CD4-positive, alpha-beta T cell (primary cell): ENCODE results near the gene ATP7A. TPM values are rescaled to one million over a fixed set of nuclear protein-coding genes. Genes with fewer than 3 reads are reported as not detected.

Experiments used
- ATAC-seq: fragments of 200-7000 bp; cut with Tn5 transposase; one replicate; pipeline ENCODE4 v1.10.0; 2022; ENCODE audit warnings: mild to moderate bottlenecking; ENCODE audit not compliant: poor library complexity
- CTCF ChIA-PET: fragments of 350-600 bp; sonication (Branson Sonifier 250); formaldehyde crosslinking; loops from one replicate; lab custom pipeline; 2021; ENCODE audit warnings: antibody characterized with exemption, inconsistent platforms; lab: Charles Lee
- POLR2A ChIA-PET: fragments of 350-600 bp; sonication (Branson Sonifier 250); formaldehyde crosslinking; loops from one replicate; lab custom pipeline; 2021; ENCODE audit warnings: antibody characterized with exemption, inconsistent platforms; lab: Charles Lee
- DNase-seq, 14 experiments: peaks; one replicate each; pipeline ENCODE4 v3.0.0-alpha.2; 2013 to 2020; ENCODE audit warnings: mixed read lengths in 2 of 14
- H3K27ac ChIP-seq, 2 donors: one replicate each; pipeline versions ENCODE4 v1.5.1 to v1.7.0; 2013; ENCODE audit warnings: low read length in 2 of 2, low read depth in 1 of 2, mild to moderate bottlenecking in 1 of 2
- H3K27me3 ChIP-seq, 2 experiments: 1 replicate in 1 of 2; 2 replicates in 1 of 2; pipeline versions ENCODE4 v1.6.1 to v1.7.0; 2013; ENCODE audit warnings: low read length in 2 of 2, control low read depth in 1 of 2, mild to moderate bottlenecking in 1 of 2, moderate library complexity in 1 of 2; ENCODE audit not compliant: insufficient read depth in 2 of 2, control insufficient read depth in 1 of 2
- H3K36me3 ChIP-seq: one replicate; pipeline ENCODE4 v1.6.1; 2013; ENCODE audit warnings: low read length, control low read depth; ENCODE audit not compliant: insufficient read depth
- H3K4me1 ChIP-seq: one replicate; pipeline ENCODE4 v1.6.1; 2013; ENCODE audit warnings: low read length, control low read depth; ENCODE audit not compliant: insufficient read depth
- H3K4me3 ChIP-seq: one replicate; pipeline ENCODE4 v1.5.1; 2013; ENCODE audit warnings: mild to moderate bottlenecking, low read length, moderate library complexity
- H3K9me3 ChIP-seq, 2 experiments: 1 replicate in 1 of 2; 2 replicates in 1 of 2; pipeline versions ENCODE4 v1.6.1 to v1.7.0; 2013; ENCODE audit warnings: low read length in 2 of 2, mild to moderate bottlenecking in 2 of 2, control low read depth in 1 of 2, moderate library complexity in 1 of 2; ENCODE audit not compliant: control insufficient read depth in 1 of 2, insufficient read depth in 1 of 2
- H3K27ac Mint-ChIP-seq: one replicate; pipeline ENCODE4 v1.8.0; 2020; ENCODE audit warnings: mixed read lengths
- H3K27me3 Mint-ChIP-seq: one replicate; pipeline ENCODE4 v1.8.0; 2021; ENCODE audit warnings: mixed read lengths
- H3K36me3 Mint-ChIP-seq: one replicate; pipeline ENCODE4 v1.8.0; 2021; ENCODE audit warnings: low read depth, mixed read lengths
- H3K4me1 Mint-ChIP-seq: one replicate; pipeline ENCODE4 v1.8.0; 2021; ENCODE audit warnings: low read depth, mixed read lengths
- H3K4me3 Mint-ChIP-seq: one replicate; pipeline ENCODE4 v1.8.0; 2020; ENCODE audit warnings: mild to moderate bottlenecking, mixed read lengths
- H3K9me3 Mint-ChIP-seq: one replicate; pipeline ENCODE4 v1.8.0; 2020; ENCODE audit warnings: mixed read lengths
- CTCF ChIP-seq: fragments of 200-600 bp; IDR thresholded peaks from one replicate; pipeline ENCODE4 v1.8.0; 2022; ENCODE audit warnings: antibody characterized with exemption, mild to moderate bottlenecking
- intact Hi-C, 2 experiments: fragments of 100-400 bp; cut with DNase I in 1 of 2; cut with micrococcal nuclease in 1 of 2; formaldehyde crosslinking; loops; one replicate each; pipeline versions ENCODE4 v1.15.1 to v1.9.0; 2023 to 2025; cut with DNase I, micrococcal nuclease
- total RNA-seq, 174 experiments: library from RNA in 2 of 174; stranded (reverse) in 2 of 174; gene quantifications; one replicate each; pipeline ENCODE4 v1.2.3 and lab custom pipeline; 2021 to 2026

Gene ATP7A
- total RNA-seq, 2 experiments from 2014 or later, result 12.1 to 12.8 TPM

GRCh38 chrX:77979870-77980269 is 69.4 kb downstream of the ATP7A start:
- H3K4me3 Mint-ChIP-seq, result no peak overlapping the region
- Histone ChIP-seq H3K9me3 (no peaks in the 10 kb centered on the region), H3K36me3 (no peaks in the 10 kb centered on the region), H3K4me3 (no peak overlapping the region), H3K27me3 (no peaks in the 10 kb centered on the region), H3K27ac (no peak overlapping the region), H3K4me1 (no peaks in the 10 kb centered on the region)
- ATAC-seq, result no peak
- H3K4me1 Mint-ChIP-seq, result no peaks in the 10 kb centered on the region
- no peak overlapping the region for H3K27ac Mint-ChIP-seq
- no peak for TF ChIP-seq CTCF
- peaks cover 29% of the 10 kb centered on the region for H3K36me3 Mint-ChIP-seq
- H3K27me3 Mint-ChIP-seq, result no peaks in the 10 kb centered on the region
- intact Hi-C loops, result no loop called here
- no peaks in the 10 kb centered on the region for H3K9me3 Mint-ChIP-seq
- POLR2A ChIA-PET, result no interaction called here
- DNase-seq, result no peak
- CTCF ChIA-PET, result no interaction called here

GRCh38 chrX:78011846-78012245 is 101.4 kb downstream of the ATP7A start:
- Histone ChIP-seq H3K9me3 (no peaks in the 10 kb centered on the region), H3K36me3 (peaks cover 6% of the 10 kb centered on the region), H3K27me3 (no peaks in the 10 kb centered on the region), H3K4me3 (no peak overlapping the region), H3K27ac (no peak overlapping the region), H3K4me1 (no peaks in the 10 kb centered on the region)
- CTCF ChIA-PET, result interaction anchor here (0.7 kb wide), 1 partner anchor 89 kb away, joined by 3 read pairs; no protein-coding TSS in a partner anchor
- intact Hi-C loops, result no loop called here
- Mint-ChIP-seq H3K9me3 (no peaks in the 10 kb centered on the region), H3K4me3 (no peak overlapping the region), H3K27ac (no peak overlapping the region), H3K36me3 (peaks cover 25% of the 10 kb centered on the region), H3K27me3 (no peaks in the 10 kb centered on the region), H3K4me1 (no peaks in the 10 kb centered on the region)
- DNase-seq, result no peak
- POLR2A ChIA-PET, result no interaction called here
- no peak for ATAC-seq
- no peak for TF ChIP-seq CTCF

- Mint-ChIP-seq H3K9me3 (no peaks in the 10 kb centered on the region), H3K4me1 (peaks cover 3% of the 10 kb centered on the region), H3K27ac (no peak overlapping the region), H3K4me3 (no peak overlapping the region), H3K36me3 (peaks cover 5% of the 10 kb centered on the region), H3K27me3 (no peaks in the 10 kb centered on the region)
- POLR2A ChIA-PET, result no interaction called here
- no peak overlapping the region for H3K27ac ChIP-seq
- no peaks in the 10 kb centered on the region for H3K27me3 ChIP-seq
- H3K4me1 ChIP-seq, result no peaks in the 10 kb centered on the region
- peaks cover 4% of the 10 kb centered on the region for H3K36me3 ChIP-seq
- CTCF ChIA-PET, result interaction anchor here (0.5 kb wide), 1 partner anchor 971 kb away, joined by 3 read pairs; no protein-coding TSS in a partner anchor
- H3K4me3 ChIP-seq, result no peak overlapping the region
- ATAC-seq (no peak), DNase-seq (no peak)
- no peak for TF ChIP-seq CTCF
- no peaks in the 10 kb centered on the region for H3K9me3 ChIP-seq
- intact Hi-C loops, result loop anchor here (10.0 kb wide), 1 partner anchor 1745 kb away; no protein-coding TSS in a partner anchor
Observed at GRCh38 chrX:78019586-78020483, 109.3 kb downstream of the ATP7A start.
